Activated CD8-positive, alpha-beta T cell treated with anti-CD3 and anti-CD28 coated beads for 36 hours (primary cell): Measurements from ENCODE around the gene TMEM126A. TPM values are rescaled to one million over a fixed set of nuclear protein-coding genes. Genes with fewer than 3 reads are reported as not detected.

ENCODE experiments used
- ATAC-seq: fragments of 200-7000 bp; cut with Tn5 transposase; one replicate; pipeline ENCODE4 v1.10.0; 2021; ENCODE audit warnings: mild to moderate bottlenecking, moderate library complexity
- CTCF ChIA-PET: fragments of 350-600 bp; sonication (Branson Sonifier 250); formaldehyde crosslinking; loops from one replicate; lab custom pipeline; 2021; ENCODE audit warnings: antibody characterized with exemption; lab: Charles Lee
- POLR2A ChIA-PET: fragments of 350-600 bp; sonication (Branson Sonifier 250); formaldehyde crosslinking; loops from one replicate; lab custom pipeline; 2021; ENCODE audit warnings: antibody characterized with exemption; lab: Charles Lee
- DNase-seq: peaks from one replicate; pipeline ENCODE4 v3.0.0-alpha.2; 2020
- H3K27ac Mint-ChIP-seq: one replicate; pipeline ENCODE4 v1.8.0; 2021; ENCODE audit warnings: mild to moderate bottlenecking, mixed read lengths
- H3K27me3 Mint-ChIP-seq: one replicate; pipeline ENCODE4 v1.8.0; 2021; ENCODE audit warnings: mixed read lengths
- H3K36me3 Mint-ChIP-seq: one replicate; pipeline ENCODE4 v1.8.0; 2021; ENCODE audit warnings: low read depth, mixed read lengths
- H3K4me1 Mint-ChIP-seq: one replicate; pipeline ENCODE4 v1.8.0; 2021; ENCODE audit warnings: low read depth, mixed read lengths
- H3K4me3 Mint-ChIP-seq: one replicate; pipeline ENCODE4 v1.8.0; 2021; ENCODE audit warnings: mild to moderate bottlenecking, moderate library complexity, mixed read lengths
- H3K9me3 Mint-ChIP-seq: one replicate; pipeline ENCODE4 v1.8.0; 2021; ENCODE audit warnings: mixed read lengths
- intact Hi-C: fragments of 100-400 bp; cut with micrococcal nuclease; formaldehyde crosslinking; loops from one replicate; pipeline ENCODE4 v1.10.0; 2022
- total RNA-seq, 2 experiments: library from RNA; stranded (reverse); gene quantifications; one replicate each; pipeline ENCODE4 v1.2.3, GENCODE V29; 2021
- TF ChIP-seq, protein P1 (sequence below): fragments of 200-600 bp; IDR thresholded peaks from one replicate; pipeline ENCODE4 v1.8.0; 2022; ENCODE audit warnings: antibody characterized with exemption, mild to moderate bottlenecking

Gene TMEM126A
- total RNA-seq, 2 experiments from 2014 or later: 47.3 to 48.9 TPM

DNA sequence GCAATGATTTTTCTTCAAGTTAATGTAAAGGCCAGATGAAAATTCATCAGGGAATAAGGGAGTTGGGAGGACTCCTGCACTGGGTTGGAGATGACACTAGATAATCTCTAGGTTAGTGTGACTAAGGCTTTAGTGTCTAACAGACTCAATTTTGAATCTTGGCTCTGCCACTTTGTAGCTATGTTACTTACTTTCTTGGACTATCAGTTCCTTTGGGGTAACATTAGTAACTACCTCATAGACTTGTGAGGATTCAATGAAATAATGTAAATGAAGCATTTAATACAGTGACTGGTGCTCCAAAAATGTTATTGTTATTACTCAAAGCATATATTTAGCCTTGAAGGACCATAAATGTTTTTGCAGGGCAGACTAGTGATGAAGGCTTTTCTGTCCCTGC is 47.8 kb downstream of the TMEM126A start:
- POLR2A ChIA-PET: no interaction called here
- Mint-ChIP-seq H3K4me1 (peaks cover 26% of the 10 kb centered on the region), H3K9me3 (no peaks in the 10 kb centered on the region), H3K27me3 (no peaks in the 10 kb centered on the region), H3K4me3 (no peak overlapping the region), H3K36me3 (no peaks in the 10 kb centered on the region), H3K27ac (no peak overlapping the region)
- DNase-seq (no peak), ATAC-seq (no peak)
- CTCF ChIA-PET: interaction anchor here (0.7 to 2.3 kb wide), 13 partner anchors 9 to 159 kb away, joined by 3 to 14 read pairs (median 3); partner anchors contain the start of gene CCDC83
- TF ChIP-seq, protein P1, sequence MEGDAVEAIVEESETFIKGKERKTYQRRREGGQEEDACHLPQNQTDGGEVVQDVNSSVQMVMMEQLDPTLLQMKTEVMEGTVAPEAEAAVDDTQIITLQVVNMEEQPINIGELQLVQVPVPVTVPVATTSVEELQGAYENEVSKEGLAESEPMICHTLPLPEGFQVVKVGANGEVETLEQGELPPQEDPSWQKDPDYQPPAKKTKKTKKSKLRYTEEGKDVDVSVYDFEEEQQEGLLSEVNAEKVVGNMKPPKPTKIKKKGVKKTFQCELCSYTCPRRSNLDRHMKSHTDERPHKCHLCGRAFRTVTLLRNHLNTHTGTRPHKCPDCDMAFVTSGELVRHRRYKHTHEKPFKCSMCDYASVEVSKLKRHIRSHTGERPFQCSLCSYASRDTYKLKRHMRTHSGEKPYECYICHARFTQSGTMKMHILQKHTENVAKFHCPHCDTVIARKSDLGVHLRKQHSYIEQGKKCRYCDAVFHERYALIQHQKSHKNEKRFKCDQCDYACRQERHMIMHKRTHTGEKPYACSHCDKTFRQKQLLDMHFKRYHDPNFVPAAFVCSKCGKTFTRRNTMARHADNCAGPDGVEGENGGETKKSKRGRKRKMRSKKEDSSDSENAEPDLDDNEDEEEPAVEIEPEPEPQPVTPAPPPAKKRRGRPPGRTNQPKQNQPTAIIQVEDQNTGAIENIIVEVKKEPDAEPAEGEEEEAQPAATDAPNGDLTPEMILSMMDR: no peak
- intact Hi-C loops: no loop called here

DNA sequence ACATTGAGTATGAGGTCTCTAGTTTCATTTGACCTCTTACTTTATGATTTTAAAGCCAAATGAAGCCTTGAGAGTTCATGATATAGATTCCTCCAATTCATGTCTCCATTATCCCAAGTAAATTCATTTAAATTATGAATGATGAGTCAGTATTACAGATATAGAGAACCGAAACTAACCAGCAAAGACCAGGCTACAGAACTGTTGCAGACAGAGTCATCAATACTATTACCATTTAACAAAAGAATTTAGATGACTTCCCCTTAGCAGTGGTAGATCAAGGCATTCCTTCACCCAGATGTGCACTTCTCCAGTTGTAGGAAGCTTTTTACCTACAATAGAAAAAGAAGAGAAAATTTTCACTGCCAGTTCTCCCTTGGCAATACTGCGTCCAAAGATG is 50.0 kb downstream of the TMEM126A start:
- TF ChIP-seq, protein P1: no peak
- no peak overlapping the region for H3K27ac Mint-ChIP-seq
- ATAC-seq: no peak
- H3K9me3 Mint-ChIP-seq: no peaks in the 10 kb centered on the region
- ChIA-PET CTCF (interaction anchor here (1.2 to 3.3 kb wide), 2 partner anchors 112 to 127 kb away, joined by 3 to 7 read pairs; no protein-coding TSS in a partner anchor), POLR2A (interaction anchor here (1.3 to 1.6 kb wide), 3 partner anchors 13 to 55 kb away, joined by 3 to 5 read pairs (median 4); partner anchors contain the start of gene TMEM126A)
- no peak overlapping the region for H3K4me3 Mint-ChIP-seq
- peaks cover 28% of the 10 kb centered on the region for H3K4me1 Mint-ChIP-seq
- H3K27me3 Mint-ChIP-seq: no peaks in the 10 kb centered on the region
- H3K36me3 Mint-ChIP-seq: no peaks in the 10 kb centered on the region
- intact Hi-C loops: no loop called here
- DNase-seq: no peak

DNA sequence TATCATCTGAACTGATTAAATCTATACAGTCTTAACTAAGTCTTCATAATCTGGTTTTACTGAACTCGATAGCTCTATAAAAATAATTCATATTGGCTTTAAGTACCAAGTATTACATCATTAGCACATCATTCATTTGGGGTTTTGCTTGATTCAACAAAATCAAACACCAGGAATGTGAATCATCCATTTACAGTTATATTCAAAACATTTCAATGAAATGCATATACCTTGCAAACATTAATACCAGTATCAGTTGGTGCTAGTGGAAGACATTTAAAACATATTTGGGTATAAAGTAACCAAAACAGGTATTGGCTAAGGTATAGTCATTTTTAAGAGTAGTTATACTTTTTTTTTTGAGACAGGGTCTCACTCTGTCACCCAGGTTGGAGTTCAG is 50.4 kb downstream of the TMEM126A start:
- POLR2A ChIA-PET: interaction anchor here (1.4 to 1.6 kb wide), 2 partner anchors 51 to 54 kb away, joined by 3 to 4 read pairs; partner anchors contain the start of gene TMEM126A
- Mint-ChIP-seq H3K4me1 (peaks cover 28% of the 10 kb centered on the region), H3K9me3 (no peaks in the 10 kb centered on the region), H3K27ac (no peak overlapping the region), H3K36me3 (no peaks in the 10 kb centered on the region), H3K4me3 (no peak overlapping the region), H3K27me3 (no peaks in the 10 kb centered on the region)
- intact Hi-C loops: no loop called here
- ATAC-seq (no peak), DNase-seq (no peak)
- TF ChIP-seq, protein P1: no peak
- CTCF ChIA-PET: interaction anchor here (1.2 to 3.3 kb wide), 2 partner anchors 111 to 127 kb away, joined by 3 to 7 read pairs; no protein-coding TSS in a partner anchor

DNA sequence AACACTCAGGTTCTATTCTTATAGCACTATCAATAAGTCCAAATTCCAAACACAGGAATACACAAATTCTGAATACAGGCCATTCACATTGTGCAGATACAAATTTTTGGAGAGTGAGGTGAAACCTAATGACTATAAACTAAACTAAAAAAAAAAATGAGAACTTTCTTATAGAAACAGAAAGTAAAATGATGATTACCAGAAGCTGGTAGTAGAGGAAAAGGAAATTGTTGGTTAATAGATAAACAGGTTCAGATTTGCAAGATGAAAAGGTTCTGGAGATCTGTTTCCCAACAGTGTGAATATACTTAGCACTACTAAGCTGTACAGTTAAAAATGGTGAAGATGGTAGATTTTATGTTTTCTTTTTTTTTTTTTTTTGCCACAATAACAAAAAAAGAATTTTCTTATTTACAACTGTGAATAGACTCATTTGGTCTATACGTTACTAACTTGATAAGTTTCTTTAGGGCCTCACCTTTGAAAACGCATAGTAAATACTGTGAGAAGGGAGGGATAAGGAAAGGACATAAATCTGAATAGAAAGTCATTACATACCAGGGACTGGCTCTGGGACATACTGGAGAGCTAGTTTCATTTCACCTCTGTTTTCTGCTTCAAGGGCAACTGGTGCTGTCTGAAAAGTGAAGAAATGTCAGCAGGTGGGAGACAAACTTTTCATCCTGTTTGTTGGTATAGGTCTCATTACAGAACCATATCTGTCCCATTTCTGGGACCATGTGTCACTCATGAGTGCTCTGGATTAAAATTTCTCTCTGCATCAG is 52.4 kb downstream of the TMEM126A start:
- intact Hi-C loops: loop anchor here (5.0 kb wide), 1 partner anchor 47 kb away; no protein-coding TSS in a partner anchor
- CTCF ChIA-PET: interaction anchor here (0.7 to 1.4 kb wide), 5 partner anchors 15 to 571 kb away, joined by 3 to 4 read pairs (median 4); partner anchors contain the start of gene CCDC83

More for the DNA sequence above, 52.4 kb downstream of the TMEM126A start:
- POLR2A ChIA-PET: interaction anchor here (0.8 to 1.1 kb wide), 4 partner anchors 8 to 80 kb away, joined by 3 to 4 read pairs (median 3); partner anchors contain the start of gene CCDC89
- Mint-ChIP-seq H3K9me3 (no peaks in the 10 kb centered on the region), H3K27me3 (no peaks in the 10 kb centered on the region), H3K4me1 (peaks cover 28% of the 10 kb centered on the region), H3K4me3 (peak overlapping the region; percentile 36), H3K36me3 (no peaks in the 10 kb centered on the region), H3K27ac (peak overlapping the region; percentile 81)
- ATAC-seq: peak; percentile 67
- TF ChIP-seq, protein P1: no peak
- no peak for DNase-seq
